Stimulated activated CD4-positive, alpha-beta T cell treated with anti-CD3 and anti-CD28 coated beads, Interleukin-1b, Interleukin-23, amount 100 ng/mL, for 24 hours (primary cell): ENCODE results near the gene CRABP1.

Source experiments
- DNase-seq, 4 experiments: peaks; one replicate each; pipeline ENCODE4 v3.0.0-alpha.2; 2020; ENCODE audit warnings: low read depth in 4 of 4, low spot score in 1 of 4

The CRABP1 gene

GRCh38 chr15:78397382-78397781 lies 57.2 kb downstream of the CRABP1 start:
- DNase-seq: no peak
